NB4 (cell line): Measurements from ENCODE around the gene MACROD2.

ENCODE experiments used
- POLR2A ChIP-seq: IDR thresholded peaks from 2 replicates; pipeline ENCODE4 v1.6.1; 2011; ENCODE audit warnings: mild to moderate bottlenecking; ENCODE audit not compliant: insufficient read length; ENCODE audit errors: extremely low read depth
- TF ChIP-seq, protein P1 (sequence below): IDR thresholded peaks from one replicate; pipeline ENCODE4 v1.5.1; 2012; ENCODE audit warnings: low read depth, low read length

DNA sequence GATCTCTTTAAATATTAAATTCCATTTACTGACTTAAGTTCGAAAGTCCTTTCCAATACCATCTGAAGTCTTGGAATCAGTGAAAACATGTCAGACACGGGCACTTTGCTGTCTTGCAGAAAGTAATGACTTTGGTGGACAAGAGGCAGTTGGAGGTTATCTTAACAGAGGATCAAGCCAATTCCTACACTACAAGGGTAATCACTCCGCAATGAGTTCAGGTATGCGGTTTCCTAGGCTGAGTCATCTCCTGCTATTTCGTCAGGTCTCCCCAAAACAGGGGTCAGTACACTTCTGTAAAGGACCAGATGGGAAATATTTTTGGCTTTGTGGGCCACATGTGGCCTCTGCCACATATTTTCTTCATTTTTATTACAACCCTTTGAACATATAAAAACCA lies 1921.3 kb downstream of the MACROD2 start:
- TF ChIP-seq, protein P1, sequence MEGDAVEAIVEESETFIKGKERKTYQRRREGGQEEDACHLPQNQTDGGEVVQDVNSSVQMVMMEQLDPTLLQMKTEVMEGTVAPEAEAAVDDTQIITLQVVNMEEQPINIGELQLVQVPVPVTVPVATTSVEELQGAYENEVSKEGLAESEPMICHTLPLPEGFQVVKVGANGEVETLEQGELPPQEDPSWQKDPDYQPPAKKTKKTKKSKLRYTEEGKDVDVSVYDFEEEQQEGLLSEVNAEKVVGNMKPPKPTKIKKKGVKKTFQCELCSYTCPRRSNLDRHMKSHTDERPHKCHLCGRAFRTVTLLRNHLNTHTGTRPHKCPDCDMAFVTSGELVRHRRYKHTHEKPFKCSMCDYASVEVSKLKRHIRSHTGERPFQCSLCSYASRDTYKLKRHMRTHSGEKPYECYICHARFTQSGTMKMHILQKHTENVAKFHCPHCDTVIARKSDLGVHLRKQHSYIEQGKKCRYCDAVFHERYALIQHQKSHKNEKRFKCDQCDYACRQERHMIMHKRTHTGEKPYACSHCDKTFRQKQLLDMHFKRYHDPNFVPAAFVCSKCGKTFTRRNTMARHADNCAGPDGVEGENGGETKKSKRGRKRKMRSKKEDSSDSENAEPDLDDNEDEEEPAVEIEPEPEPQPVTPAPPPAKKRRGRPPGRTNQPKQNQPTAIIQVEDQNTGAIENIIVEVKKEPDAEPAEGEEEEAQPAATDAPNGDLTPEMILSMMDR: no peak
- no peak for TF ChIP-seq POLR2A
